ENCODE measurements around the gene MDGA2.

Gene MDGA2

GRCh38 chr14:47490766-47491165 lies 184.6 kb downstream of the MDGA2 start:
- no peak for DNase-seq

GRCh38 chr14:47490353-47490752 lies 185.1 kb downstream of the MDGA2 start:
- no peak for DNase-seq

GRCh38 chr14:47485421-47485820 lies 190.0 kb downstream of the MDGA2 start:
- no peak for DNase-seq

GRCh38 chr14:47483449-47483848 lies 192.0 kb downstream of the MDGA2 start:
- no peak for DNase-seq

GRCh38 chr14:47471075-47471474 lies 204.3 kb downstream of the MDGA2 start:
- no peak for DNase-seq

- DNase-seq: no peak
Measured at GRCh38 chr14:47466916-47467315, 208.5 kb downstream of the MDGA2 start.

- DNase-seq: no peak
Measured at GRCh38 chr14:47454025-47454424, 221.4 kb downstream of the MDGA2 start.

GRCh38 chr14:47447076-47447475 lies 228.3 kb downstream of the MDGA2 start:
- no peak for DNase-seq

- peak in 4 of 51 donors; percentile 0 to 11 (median 6) for DNase-seq
Measured at GRCh38 chr14:47442211-47442610, 233.2 kb downstream of the MDGA2 start.

GRCh38 chr14:47439953-47440352 lies 235.5 kb downstream of the MDGA2 start:
- DNase-seq: no peak

GRCh38 chr14:47438650-47439140 lies 236.7 kb downstream of the MDGA2 start:
- DNase-seq: peak in 4 of 51 donors; percentile 5 to 67 (median 26)

- peak in 1 of 51 donors; percentile 28 for DNase-seq
Measured at GRCh38 chr14:47435331-47435965, 240.0 kb downstream of the MDGA2 start.

GRCh38 chr14:47427629-47428028 lies 247.8 kb downstream of the MDGA2 start:
- no peak for DNase-seq

- DNase-seq: no peak
Measured at GRCh38 chr14:47425302-47425701, 250.1 kb downstream of the MDGA2 start.

- no peak for DNase-seq
Measured at GRCh38 chr14:47422191-47422590, 253.2 kb downstream of the MDGA2 start.

- no peak for DNase-seq
Measured at GRCh38 chr14:47411523-47411922, 263.9 kb downstream of the MDGA2 start.

GRCh38 chr14:47392326-47392725 lies 283.1 kb downstream of the MDGA2 start:
- DNase-seq: no peak

- peak in 3 of 51 donors; percentile 3 to 40 (median 14) for DNase-seq
Measured at GRCh38 chr14:47390831-47391504, 284.4 kb downstream of the MDGA2 start.

GRCh38 chr14:47389535-47389934 lies 285.9 kb downstream of the MDGA2 start:
- DNase-seq: no peak

- DNase-seq: no peak
Measured at GRCh38 chr14:47366006-47366405, 309.4 kb downstream of the MDGA2 start.

GRCh38 chr14:47365233-47365632 lies 310.2 kb downstream of the MDGA2 start:
- peak in 37 of 51 donors; percentile 4 to 84 (median 40) for DNase-seq

- DNase-seq: no peak
Measured at GRCh38 chr14:47353186-47353585, 322.2 kb downstream of the MDGA2 start.

- DNase-seq: no peak
Measured at GRCh38 chr14:47346849-47347248, 328.6 kb downstream of the MDGA2 start.

Data from hypothalamus (tissue), 51 donors.